ENCODE measurements around the gene ZNF132. TPM values are rescaled to one million over a fixed set of nuclear protein-coding genes. Genes with fewer than 3 reads are reported as not detected.
"Not testable (repeated sequence)": the region's sequence is repeated elsewhere in the genome, so short reads cannot be mapped to it uniquely, and the experiment has no call there.

ZNF132 gene
- total RNA-seq, 1 donor from 2014 or later = 5.1 TPM

DNA sequence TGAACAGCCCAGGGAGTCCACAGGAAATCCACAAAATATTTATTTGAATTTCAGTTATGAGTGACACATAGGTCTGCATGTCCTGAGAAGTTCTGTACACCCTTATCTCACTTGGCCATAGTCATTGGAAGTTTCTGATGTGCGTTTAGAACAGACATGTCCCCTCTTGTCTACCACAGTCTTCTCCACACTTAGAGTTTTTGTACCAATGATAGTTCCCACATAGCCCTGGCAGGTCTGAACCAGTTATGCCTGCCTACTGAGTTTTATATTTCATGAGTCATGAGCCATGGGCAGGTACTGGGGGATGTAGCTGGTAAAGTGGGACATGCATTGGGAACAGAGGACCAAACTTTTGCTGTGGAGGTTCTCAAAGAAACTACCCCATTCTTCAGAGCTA, 11.3 kb downstream of the ZNF132 start:
- intact Hi-C loops (cut with DNase I) = no loop called here
- DNase-seq (ENCODE audit: missing footprints) (no peak), ATAC-seq (no peak)

DNA sequence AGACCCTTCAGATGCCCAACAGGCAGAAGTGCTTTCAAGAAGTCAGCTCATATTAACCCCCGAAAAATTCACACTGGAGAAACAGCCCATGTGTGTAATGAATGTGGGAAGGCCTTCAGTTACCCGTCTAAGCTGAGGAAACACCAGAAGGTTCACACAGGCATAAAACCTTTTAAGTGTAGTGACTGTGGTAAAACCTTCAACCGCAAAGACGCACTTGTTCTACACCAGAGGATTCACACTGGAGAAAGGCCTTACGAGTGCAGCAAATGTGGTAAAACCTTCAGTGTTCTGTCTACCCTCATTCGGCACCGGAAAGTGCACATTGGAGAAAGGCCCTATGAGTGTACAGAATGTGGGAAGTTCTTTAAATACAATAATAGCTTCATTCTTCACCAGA, 22.9 kb downstream of the ZNF132 start:
- intact Hi-C loops (cut with DNase I) = no loop called here
- ATAC-seq = no peak

DNA sequence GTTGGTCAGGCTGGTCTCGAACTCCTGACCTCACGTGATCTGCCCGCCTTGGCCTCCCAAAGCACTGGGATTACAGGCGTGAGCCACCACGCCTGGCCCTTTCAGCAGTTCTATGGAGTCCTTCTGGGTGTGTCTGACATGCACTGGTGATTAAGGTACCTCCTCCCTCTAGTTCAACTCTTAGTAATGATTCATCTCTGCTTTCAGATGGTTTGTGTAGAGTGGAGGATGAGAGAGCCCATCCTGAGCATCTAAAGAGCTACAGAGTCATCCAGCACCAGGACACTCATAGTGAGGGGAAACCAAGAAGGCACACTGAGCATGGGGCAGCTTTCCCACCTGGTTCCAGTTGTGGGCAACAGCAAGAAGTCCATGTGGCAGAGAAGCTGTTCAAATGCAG, 23.3 kb downstream of the ZNF132 start:
- DNase-seq (ENCODE audit: missing footprints) = no peak
- intact Hi-C loops (cut with DNase I) = no loop called here
- no peak for ATAC-seq

More for the DNA sequence above, 22.9 kb downstream of the ZNF132 start:
- DNase-seq (ENCODE audit: missing footprints) = no peak

DNA sequence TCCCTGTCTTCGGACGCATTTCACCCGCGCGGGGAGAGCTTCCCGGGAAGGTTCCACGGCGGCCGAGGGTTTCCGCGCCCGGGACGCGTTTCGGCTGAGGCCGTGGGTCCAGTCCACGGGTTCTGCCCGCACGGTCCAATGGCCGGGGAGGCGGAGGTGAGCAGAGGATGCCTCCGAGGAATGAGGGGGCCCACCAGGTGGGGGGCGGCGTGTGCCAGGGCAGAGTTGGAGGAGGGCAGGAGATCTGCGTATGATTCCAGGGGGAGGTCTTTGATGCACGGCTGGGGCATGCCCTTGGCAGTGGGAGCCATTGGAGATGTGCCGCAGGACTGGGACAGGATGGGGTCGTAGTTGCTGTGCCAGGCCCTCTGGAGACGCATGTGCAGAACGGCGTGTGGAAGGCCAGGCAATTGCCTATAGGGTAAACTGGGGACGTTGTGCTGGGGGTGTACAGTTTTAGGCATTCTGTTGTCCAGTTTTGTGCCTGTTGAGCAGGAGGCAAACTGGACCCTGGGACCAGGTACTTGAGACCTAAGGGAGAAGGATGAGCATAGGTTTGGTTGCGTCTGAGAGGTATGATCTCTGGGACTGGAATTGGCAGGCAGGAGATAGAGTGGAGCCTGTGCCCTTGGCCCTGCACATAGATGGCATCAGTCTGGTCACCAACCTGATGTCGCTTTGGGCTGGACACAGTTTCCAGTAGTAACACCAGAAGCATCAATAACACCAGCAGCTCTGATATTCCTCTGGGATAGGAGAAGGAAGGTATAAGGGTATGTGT, 30.8 kb downstream of the ZNF132 start:
- no peak for DNase-seq (ENCODE audit: missing footprints)

DNA sequence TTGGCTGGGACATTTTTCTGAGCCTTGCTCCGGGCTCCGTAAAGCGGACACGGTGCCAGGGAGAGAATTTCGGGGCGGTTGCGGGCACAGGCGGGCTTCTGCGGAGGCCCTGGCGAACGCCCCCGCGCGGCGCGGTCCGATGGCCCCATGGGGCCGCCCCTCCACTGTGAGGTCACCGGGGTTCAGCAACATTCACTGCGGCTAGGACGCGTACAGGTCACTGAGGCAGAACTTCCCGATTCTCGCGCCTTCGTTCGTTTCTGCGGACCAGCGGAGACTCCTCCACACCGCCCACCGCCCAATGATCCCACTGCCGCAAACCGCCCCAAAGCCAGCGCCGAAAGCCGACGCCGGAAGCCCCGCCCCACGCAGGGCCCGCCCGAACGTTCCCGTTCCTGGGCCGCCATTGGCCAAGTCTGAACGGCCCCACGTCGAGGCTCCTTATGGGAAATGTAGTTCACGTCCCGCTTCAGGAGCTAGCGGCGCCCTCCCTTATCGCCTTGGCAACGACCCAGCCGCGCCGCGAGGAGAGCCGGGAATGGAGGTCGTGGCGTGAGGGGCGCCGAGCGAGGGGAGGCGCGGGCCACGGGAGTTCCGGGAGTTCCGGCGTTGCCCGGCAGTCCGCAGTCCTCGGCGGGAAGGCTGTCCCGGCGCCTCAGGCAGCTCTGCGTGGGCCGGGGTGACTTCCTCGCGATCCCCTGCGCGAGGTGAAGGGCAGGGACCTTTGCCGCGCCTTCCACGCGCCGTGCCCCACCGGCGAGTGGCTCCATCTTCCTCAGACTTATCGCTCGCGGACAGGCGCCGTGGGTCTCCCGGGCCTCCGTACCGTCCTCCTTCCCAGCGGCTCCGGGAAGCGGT, 31.6 kb downstream of the ZNF132 start, which contains the start of gene ZNF584:
Gene ZNF584 (plus strand): TSS at position 498 of the 858 bp plus-strand sequence. CDS start 499 bp downstream, outside the sequence.
- intact Hi-C loops (cut with DNase I) = loop anchor here (1.0 kb wide), 1 partner anchor 46 kb away; the partner anchor contains the start of gene ZNF497
- ATAC-seq (peak; percentile 99), DNase-seq (ENCODE audit: missing footprints) (peak; percentile 98)

More for the DNA sequence above, 30.8 kb downstream of the ZNF132 start:
- intact Hi-C loops (cut with DNase I) = no loop called here
- peak; percentile 17 for ATAC-seq

- intact Hi-C loops (cut with DNase I) = loop anchor here (1.0 kb wide), 1 partner anchor 45 kb away; the partner anchor contains the start of gene ZNF497
- DNase-seq (ENCODE audit: missing footprints) (no peak), ATAC-seq (peak; percentile 1)
Measured at GRCh38 chr19:58407658-58408151, 32.2 kb downstream of the ZNF132 start.

GRCh38 chr19:58406818-58407657, 32.9 kb downstream of the ZNF132 start:
- ATAC-seq = no peak
- intact Hi-C loops (cut with DNase I) = no loop called here
- DNase-seq (ENCODE audit: missing footprints) = no peak

GRCh38 chr19:58403920-58404478, 36.0 kb downstream of the ZNF132 start:
- intact Hi-C loops (cut with DNase I); DNase-seq (ENCODE audit: missing footprints); ATAC-seq: not testable (repeated sequence)

GRCh38 chr19:58401840-58402421, 38.0 kb downstream of the ZNF132 start:
- ATAC-seq (no peak), DNase-seq (ENCODE audit: missing footprints) (no peak)
- intact Hi-C loops (cut with DNase I) = no loop called here

DNA sequence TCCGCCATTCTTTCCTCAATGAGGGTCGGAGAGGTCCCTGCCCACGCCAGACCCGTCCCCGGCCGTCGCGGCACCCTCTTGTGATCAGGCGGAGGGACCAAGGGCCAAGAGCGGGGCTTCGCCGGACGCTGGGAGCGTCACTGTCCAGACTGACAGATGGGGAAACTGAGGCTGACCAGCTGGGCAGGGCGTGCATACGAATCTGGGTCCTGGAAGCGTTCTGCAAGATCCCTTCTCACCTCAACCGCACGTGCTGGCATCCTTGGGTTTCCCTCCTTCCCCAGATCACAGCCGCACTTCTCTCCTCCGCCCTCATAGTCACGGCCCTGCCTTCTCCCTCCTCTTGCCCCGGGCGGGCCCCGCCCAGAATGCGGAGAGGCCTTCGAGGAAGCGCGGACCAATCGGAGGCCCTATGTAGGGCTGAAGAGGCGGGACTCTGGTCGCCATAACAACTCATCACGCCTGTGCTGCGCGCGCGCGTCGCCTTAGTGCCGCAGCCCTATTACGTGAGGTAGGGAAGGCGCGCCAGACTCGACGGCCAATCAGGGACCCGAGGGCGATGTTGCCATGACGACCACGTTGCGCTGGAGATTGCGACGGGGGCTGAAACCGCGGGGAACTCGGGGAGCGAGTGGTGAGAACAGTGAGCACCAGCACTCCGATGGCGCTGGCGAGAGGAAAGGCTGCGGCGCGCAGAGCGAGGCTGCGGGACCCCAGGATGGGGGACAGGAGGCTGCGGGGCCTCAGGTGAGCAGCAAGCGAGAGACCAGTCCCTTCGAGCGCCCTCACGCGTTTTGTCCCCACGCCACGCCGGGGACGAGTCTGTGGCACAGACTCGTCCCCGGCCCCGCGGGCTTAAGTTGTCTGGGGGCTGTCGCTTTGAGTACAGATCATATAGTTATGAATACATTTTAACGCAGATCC, 38.8 kb downstream of the ZNF132 start:
- peak; percentile 99 for ATAC-seq
- intact Hi-C loops (cut with DNase I) = no loop called here
- DNase-seq (ENCODE audit: missing footprints) = peak; percentile 100

DNA sequence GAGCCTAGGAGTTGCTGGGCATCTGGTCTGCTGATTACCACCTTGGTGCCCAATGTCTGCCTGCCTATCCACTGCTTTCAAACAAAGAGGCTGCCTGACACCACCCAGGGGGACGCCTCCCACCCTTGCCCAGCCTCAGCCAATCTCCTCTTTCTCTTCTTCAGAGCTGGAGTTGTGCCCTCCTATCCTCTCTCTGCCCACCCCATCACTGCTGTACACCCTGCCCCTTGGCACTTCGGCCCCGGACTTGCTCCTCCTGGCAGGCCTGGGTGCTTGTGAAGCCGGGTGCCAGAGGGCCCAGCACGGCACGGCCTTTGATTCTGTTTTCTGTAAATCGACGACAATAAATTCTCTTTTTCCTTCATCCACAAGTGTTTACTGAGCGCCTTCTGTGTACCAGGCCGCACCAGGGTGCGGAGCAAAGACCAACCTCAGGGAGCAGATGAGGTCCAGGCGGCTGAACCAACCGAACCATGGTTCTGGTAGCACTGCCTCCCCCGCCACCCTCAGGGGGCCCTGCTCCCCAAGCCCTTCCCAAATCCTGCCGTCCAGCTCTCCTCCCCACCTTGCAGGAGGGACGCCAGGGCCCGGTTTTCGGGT, 39.5 kb downstream of the ZNF132 start:
- no peak for ATAC-seq
- intact Hi-C loops (cut with DNase I) = no loop called here
- no peak for DNase-seq (ENCODE audit: missing footprints)

GRCh38 chr19:58399903-58400302, 40.0 kb downstream of the ZNF132 start:
- DNase-seq (ENCODE audit: missing footprints) (no peak), ATAC-seq (no peak)
- intact Hi-C loops (cut with DNase I) = no loop called here

- intact Hi-C loops (cut with DNase I) = no loop called here
- DNase-seq (ENCODE audit: missing footprints) (no peak), ATAC-seq (no peak)
Measured at GRCh38 chr19:58398545-58398944, 41.4 kb downstream of the ZNF132 start.

- intact Hi-C loops (cut with DNase I) = no loop called here
- no peak for DNase-seq (ENCODE audit: missing footprints)
- ATAC-seq = no peak
Measured at GRCh38 chr19:58398087-58398486, 41.9 kb downstream of the ZNF132 start.

DNA sequence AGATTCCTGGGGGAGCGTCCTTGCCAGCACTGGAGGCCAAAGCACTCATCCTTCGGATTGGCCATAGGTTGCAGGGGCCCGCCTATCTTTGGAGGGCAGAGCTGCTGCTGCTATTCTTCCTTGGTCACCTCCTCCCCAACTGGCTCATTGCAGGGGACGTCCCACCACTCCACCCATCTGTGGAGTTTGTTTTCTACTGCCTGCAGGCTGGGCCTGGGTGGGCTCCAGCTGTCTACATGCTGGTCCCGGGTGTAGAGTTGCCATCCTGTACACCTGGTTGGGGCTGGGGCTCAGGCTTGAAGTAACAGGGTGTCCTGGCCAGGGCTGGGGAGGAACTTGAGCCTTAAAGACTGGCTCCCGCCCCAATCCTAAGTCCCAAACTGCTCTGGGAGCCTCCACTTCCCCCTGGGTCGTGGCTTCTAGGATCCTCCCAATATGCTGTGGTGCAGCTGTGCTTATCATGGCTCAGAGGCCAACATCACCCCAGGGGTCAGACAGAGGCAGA, 42.4 kb downstream of the ZNF132 start:
- intact Hi-C loops (cut with DNase I) = no loop called here
- DNase-seq (ENCODE audit: missing footprints) (no peak), ATAC-seq (no peak)
